ENCODE measurements around the gene CAMK2D.

DNA sequence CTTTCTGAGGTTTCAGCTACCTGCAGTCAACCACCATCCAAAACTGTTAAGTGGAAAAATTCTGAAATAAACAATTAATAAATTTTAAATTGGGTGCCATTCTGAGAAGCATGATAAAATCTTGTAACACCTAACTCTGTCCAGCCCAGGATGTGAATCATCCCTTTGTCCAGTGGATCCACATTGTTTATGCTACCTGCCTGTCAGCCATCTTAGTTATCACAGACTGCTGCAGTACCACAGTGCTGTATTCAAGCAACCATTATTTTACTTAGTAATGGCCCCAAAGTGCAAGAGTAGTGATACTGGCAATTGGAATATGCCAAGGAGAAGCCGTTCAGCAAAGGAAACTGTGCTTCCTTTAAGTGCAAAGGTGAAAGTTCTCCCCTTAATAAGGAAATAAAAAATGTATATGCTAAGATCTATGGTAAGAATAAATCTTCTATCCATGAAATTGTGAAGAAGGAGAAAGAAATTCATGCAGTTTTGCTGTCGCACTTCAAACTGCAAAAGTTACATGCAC is 20.6 kb downstream of the CAMK2D start:
- TF ChIP-seq, protein P1, sequence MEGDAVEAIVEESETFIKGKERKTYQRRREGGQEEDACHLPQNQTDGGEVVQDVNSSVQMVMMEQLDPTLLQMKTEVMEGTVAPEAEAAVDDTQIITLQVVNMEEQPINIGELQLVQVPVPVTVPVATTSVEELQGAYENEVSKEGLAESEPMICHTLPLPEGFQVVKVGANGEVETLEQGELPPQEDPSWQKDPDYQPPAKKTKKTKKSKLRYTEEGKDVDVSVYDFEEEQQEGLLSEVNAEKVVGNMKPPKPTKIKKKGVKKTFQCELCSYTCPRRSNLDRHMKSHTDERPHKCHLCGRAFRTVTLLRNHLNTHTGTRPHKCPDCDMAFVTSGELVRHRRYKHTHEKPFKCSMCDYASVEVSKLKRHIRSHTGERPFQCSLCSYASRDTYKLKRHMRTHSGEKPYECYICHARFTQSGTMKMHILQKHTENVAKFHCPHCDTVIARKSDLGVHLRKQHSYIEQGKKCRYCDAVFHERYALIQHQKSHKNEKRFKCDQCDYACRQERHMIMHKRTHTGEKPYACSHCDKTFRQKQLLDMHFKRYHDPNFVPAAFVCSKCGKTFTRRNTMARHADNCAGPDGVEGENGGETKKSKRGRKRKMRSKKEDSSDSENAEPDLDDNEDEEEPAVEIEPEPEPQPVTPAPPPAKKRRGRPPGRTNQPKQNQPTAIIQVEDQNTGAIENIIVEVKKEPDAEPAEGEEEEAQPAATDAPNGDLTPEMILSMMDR (IDR thresholded peaks at IDR 0.05 in 8 of 11, conservative IDR thresholded peaks at IDR 0.05 in 3 of 11), result no peak
- TF ChIP-seq POLR2A (IDR thresholded peaks at IDR 0.05), result no peak
